GM19025 (cell line): Measurements from ENCODE around the gene CASP14.
"Not testable (repeated sequence)": the region's sequence is repeated elsewhere in the genome, so short reads cannot be mapped to it uniquely, and the experiment has no call there.

Experiments used
- ATAC-seq: cut with Tn5 transposase; IDR thresholded peaks from one replicate; pipeline ENCODE4 v1.9.1; 2021; ENCODE audit warnings: mild to moderate bottlenecking, low read depth, moderate library complexity; ENCODE audit not compliant: unreplicated experiment

Gene CASP14

GRCh38 chr19:15062036-15062435 is 12.8 kb downstream of the CASP14 start:
- ATAC-seq = no peak

GRCh38 chr19:15070386-15070785 is 21.1 kb downstream of the CASP14 start:
- ATAC-seq = not testable (repeated sequence)

GRCh38 chr19:15072930-15073647 is 23.8 kb downstream of the CASP14 start:
- no peak for ATAC-seq

- no peak for ATAC-seq
Measured at GRCh38 chr19:15074371-15074770, 25.1 kb downstream of the CASP14 start.

GRCh38 chr19:15075806-15076205 is 26.5 kb downstream of the CASP14 start:
- ATAC-seq = no peak

- not testable (repeated sequence) for ATAC-seq
Measured at GRCh38 chr19:15080002-15080401, 30.7 kb downstream of the CASP14 start.

GRCh38 chr19:15081911-15082310 is 32.6 kb downstream of the CASP14 start, which contains the start of gene OR1I1:
TSS of gene OR1I1 (plus strand) at chr19:15082211. CDS start at chr19:15087066, 4,855 bp downstream.
- ATAC-seq = no peak

- ATAC-seq = no peak
Measured at GRCh38 chr19:15087182-15087581, 37.9 kb downstream of the CASP14 start.

GRCh38 chr19:15091918-15092753 is 42.9 kb downstream of the CASP14 start:
- no peak for ATAC-seq

- ATAC-seq = no peak
Measured at GRCh38 chr19:15093001-15093400, 43.7 kb downstream of the CASP14 start.

- no peak for ATAC-seq
Measured at GRCh38 chr19:15096223-15096622, 46.9 kb downstream of the CASP14 start.

GRCh38 chr19:15097980-15098379 is 48.7 kb downstream of the CASP14 start:
- not testable (repeated sequence) for ATAC-seq

GRCh38 chr19:15098460-15098859 is 49.2 kb downstream of the CASP14 start:
- ATAC-seq = no peak

GRCh38 chr19:15099017-15099582 is 49.8 kb downstream of the CASP14 start:
- ATAC-seq = no peak

- ATAC-seq = no peak
Measured at GRCh38 chr19:15101479-15102082, 52.3 kb downstream of the CASP14 start.

GRCh38 chr19:15104003-15104402 is 54.7 kb downstream of the CASP14 start:
- no peak for ATAC-seq

GRCh38 chr19:15104411-15104810 is 55.1 kb downstream of the CASP14 start:
- ATAC-seq = no peak

GRCh38 chr19:15105044-15105443 is 55.8 kb downstream of the CASP14 start:
- no peak for ATAC-seq

- no peak for ATAC-seq
Measured at GRCh38 chr19:15107061-15108010, 58.1 kb downstream of the CASP14 start, which contains the start of gene SYDE1. TSS of gene SYDE1 (plus strand) at chr19:15107401. CDS start at chr19:15107434, 33 bp downstream.
